ENCODE results near the gene PGA3.
"Not testable (repeated sequence)": the region's sequence is repeated elsewhere in the genome, so short reads cannot be mapped to it uniquely, and the experiment has no call there.

PGA3 gene

DNA sequence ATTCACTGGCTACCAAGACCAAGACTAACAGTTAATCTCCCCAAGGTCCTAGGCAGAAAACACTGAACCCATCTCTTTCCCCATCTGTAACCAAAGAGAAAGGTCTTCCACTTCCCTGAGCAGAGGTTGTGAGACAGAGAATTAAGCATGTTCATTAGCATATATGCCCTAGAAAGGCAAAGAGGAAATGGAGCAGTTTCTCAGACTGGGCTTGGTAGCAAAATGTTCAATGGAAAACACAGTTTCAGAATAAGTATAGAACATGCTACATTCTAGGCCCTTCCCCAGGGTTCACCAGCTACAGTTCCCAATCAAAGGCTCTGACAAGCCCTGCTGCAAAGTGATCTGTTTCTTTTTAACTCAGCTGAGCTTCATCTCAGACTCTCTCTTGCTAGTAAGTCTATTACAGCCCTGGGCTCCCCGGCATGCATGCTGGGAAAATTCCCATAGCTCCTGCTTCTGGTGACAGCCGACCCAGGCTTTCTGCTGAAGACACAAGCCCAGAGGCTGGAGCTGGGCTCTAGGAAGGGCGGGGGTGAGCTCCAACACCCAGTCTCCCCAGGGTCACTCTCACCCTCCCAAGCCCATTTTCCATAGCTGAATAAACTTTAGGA, 10.5 kb downstream of the PGA3 start:
- H3K9me3 ChIP-seq (ENCODE audit: control insufficient read depth, insufficient read depth, low read depth, low read length); H3K4me1 ChIP-seq (ENCODE audit: control insufficient read depth, insufficient read depth, low read length); H3K27ac ChIP-seq (ENCODE audit: extremely low read depth, low read depth, low read length); CTCF ChIA-PET; H3K4me3 ChIP-seq (ENCODE audit: low read depth, low read length); H3K36me3 ChIP-seq (ENCODE audit: control insufficient read depth in 2 of 2, insufficient read depth in 1 of 2, low read length in 2 of 2); POLR2A ChIA-PET: not testable (repeated sequence)

DNA sequence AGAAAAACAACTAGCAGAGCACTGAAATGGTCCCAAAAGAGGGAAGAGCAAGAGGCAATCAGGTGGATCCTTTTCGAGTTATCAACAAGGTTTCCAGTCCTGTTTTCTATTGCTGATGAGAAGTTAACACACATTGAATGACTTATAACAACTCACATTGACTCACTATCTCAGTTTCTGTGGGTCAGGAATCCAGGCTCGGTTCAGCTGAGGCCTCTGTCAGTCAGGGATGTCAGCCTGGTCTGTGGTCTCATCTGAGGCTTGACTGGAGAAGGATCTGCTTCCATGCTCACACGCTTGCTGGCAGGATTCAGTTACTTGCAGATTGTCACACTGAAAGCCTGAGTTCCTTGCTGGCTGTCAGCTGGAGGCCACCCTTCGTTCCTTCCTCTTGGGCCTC, 15.0 kb downstream of the PGA3 start:
- POLR2A ChIA-PET; H3K4me1 ChIP-seq (ENCODE audit: control insufficient read depth, insufficient read depth, low read length); H3K9me3 ChIP-seq (ENCODE audit: control insufficient read depth, insufficient read depth, low read depth, low read length); H3K27ac ChIP-seq (ENCODE audit: extremely low read depth, low read depth, low read length); H3K36me3 ChIP-seq (ENCODE audit: control insufficient read depth in 2 of 2, insufficient read depth in 1 of 2, low read length in 2 of 2); H3K4me3 ChIP-seq (ENCODE audit: low read depth, low read length); CTCF ChIA-PET: not testable (repeated sequence)

DNA sequence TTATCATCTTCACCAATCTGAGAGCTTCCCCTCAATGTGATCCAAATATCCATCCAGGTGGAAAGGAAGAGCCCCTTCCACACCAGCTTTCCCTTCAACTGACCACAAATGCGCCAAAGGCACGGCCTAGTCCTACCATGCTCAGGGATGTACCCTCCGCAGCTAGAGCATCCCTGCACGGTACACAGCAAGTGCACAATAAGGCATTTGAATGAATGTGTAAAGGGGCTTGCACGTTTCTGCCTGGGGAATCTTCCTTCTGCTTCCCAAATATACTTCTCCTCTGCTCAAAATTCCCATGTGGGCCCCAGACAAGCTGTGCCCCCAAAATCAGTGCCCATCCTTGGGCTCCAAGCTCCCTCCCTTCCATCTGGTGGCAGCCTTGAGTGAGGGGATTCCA, 15.7 kb downstream of the PGA3 start:
- H3K4me3 ChIP-seq (ENCODE audit: low read depth, low read length); H3K27ac ChIP-seq (ENCODE audit: extremely low read depth, low read depth, low read length); H3K4me1 ChIP-seq (ENCODE audit: control insufficient read depth, insufficient read depth, low read length); H3K9me3 ChIP-seq (ENCODE audit: control insufficient read depth, insufficient read depth, low read depth, low read length); POLR2A ChIA-PET; CTCF ChIA-PET; H3K36me3 ChIP-seq (ENCODE audit: control insufficient read depth in 2 of 2, insufficient read depth in 1 of 2, low read length in 2 of 2): not testable (repeated sequence)

DNA sequence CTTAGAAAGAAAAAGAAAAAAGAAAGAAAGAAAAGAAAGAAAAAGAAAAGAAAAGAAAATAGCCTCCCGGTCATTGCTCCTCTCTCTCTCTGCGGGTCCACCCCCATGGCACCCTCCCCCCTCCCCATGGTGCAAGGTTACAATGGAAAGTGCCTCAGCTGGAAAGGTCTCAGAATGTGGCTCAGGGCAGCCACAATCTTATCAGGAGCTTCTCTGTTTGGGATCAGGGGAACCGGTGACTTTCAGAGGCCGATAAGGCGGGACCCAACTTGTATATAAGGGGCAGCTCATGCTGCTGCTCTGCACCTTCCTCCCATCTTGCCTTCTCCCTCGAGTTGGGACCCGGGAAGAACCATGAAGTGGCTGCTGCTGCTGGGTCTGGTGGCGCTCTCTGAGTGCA, 18.7 kb downstream of the PGA3 start, which contains the start of gene PGA4:
PGA4 (plus strand) TSS at position 301 of the 400 bp plus-strand sequence; CDS start at position 355, 54 bp downstream.
- H3K9me3 ChIP-seq (ENCODE audit: control insufficient read depth, insufficient read depth, low read depth, low read length); POLR2A ChIA-PET; H3K4me3 ChIP-seq (ENCODE audit: low read depth, low read length); H3K36me3 ChIP-seq (ENCODE audit: control insufficient read depth in 2 of 2, insufficient read depth in 1 of 2, low read length in 2 of 2); CTCF ChIA-PET; H3K4me1 ChIP-seq (ENCODE audit: control insufficient read depth, insufficient read depth, low read length); H3K27ac ChIP-seq (ENCODE audit: extremely low read depth, low read depth, low read length): not testable (repeated sequence)

DNA sequence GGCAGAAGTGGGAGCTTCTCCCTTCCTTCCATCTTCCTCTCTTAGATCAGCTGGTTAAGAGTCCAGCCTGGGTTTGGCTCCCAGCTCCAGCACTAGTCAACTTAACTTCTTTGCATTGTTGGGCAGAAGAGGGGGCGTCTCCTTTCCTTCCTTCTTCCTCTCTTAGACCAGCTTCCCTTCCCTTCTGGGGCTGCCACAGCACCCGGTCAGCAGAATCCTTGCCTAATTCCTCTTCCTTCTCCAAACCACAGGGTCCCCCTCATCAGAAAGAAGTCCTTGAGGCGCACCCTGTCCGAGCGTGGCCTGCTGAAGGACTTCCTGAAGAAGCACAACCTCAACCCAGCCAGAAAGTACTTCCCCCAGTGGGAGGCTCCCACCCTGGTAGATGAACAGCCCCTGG, 19.4 kb downstream of the PGA3 start:
- H3K4me3 ChIP-seq (ENCODE audit: low read depth, low read length); H3K27ac ChIP-seq (ENCODE audit: extremely low read depth, low read depth, low read length); H3K9me3 ChIP-seq (ENCODE audit: control insufficient read depth, insufficient read depth, low read depth, low read length); H3K4me1 ChIP-seq (ENCODE audit: control insufficient read depth, insufficient read depth, low read length); H3K36me3 ChIP-seq (ENCODE audit: control insufficient read depth in 2 of 2, insufficient read depth in 1 of 2, low read length in 2 of 2); CTCF ChIA-PET; POLR2A ChIA-PET: not testable (repeated sequence)

DNA sequence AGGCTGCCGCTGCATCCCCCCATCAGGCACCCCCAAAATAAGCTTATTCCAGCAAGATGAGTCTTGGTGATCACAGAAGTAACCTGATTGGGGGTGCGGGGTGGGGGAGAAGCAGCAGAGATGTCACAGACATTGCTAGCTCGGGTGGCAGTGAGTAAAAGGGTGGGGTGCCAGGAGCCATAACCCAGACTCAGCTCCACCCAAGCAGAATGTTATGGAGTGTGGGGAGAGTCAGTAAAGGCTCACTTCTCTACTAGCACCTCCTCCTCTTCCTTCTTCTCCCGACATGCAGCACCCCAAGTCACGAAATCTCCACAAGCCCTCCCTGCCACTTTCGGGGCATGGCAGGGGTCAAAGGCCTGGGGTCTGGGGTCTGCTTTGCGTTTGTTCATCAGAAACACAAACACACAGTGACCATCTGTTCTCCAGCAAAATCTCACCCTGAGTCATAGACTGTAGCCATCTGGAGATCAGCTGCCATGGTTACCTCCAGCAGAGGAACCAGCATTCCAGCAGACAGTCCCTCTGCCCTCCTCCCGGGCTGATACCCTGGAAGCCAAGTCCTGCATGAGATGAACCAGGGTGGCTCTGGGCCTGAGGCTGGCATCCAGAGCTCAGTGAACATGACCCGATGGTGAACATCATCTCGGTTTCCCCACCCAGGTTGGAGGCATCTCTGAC, 23.3 kb downstream of the PGA3 start:
- H3K4me3 ChIP-seq (ENCODE audit: low read depth, low read length); H3K27ac ChIP-seq (ENCODE audit: extremely low read depth, low read depth, low read length); H3K4me1 ChIP-seq (ENCODE audit: control insufficient read depth, insufficient read depth, low read length); POLR2A ChIA-PET; CTCF ChIA-PET; H3K36me3 ChIP-seq (ENCODE audit: control insufficient read depth in 2 of 2, insufficient read depth in 1 of 2, low read length in 2 of 2); H3K9me3 ChIP-seq (ENCODE audit: control insufficient read depth, insufficient read depth, low read depth, low read length): not testable (repeated sequence)

DNA sequence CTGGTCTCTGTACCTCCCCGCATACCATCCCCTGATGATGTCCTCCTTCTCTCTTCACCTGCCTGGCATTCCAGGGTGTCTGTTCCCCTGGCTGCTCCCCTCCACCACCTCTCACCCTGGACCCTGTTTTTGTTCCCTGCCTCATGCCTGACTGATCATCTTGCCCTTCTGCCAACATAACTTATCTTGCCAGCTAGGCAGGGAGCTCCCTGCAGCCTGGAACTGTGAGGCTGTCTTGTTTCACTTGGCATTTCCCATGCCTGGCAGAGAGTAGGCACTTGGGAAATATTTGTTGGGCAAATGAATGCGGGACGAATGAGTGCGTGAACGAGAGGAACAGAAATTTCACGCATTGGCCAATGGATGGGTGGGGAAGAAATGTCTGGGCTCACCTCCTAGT, 26.1 kb downstream of the PGA3 start:
- CTCF ChIA-PET; POLR2A ChIA-PET; H3K4me3 ChIP-seq (ENCODE audit: low read depth, low read length); H3K9me3 ChIP-seq (ENCODE audit: control insufficient read depth, insufficient read depth, low read depth, low read length); H3K36me3 ChIP-seq (ENCODE audit: control insufficient read depth in 2 of 2, insufficient read depth in 1 of 2, low read length in 2 of 2); H3K4me1 ChIP-seq (ENCODE audit: control insufficient read depth, insufficient read depth, low read length); H3K27ac ChIP-seq (ENCODE audit: extremely low read depth, low read depth, low read length): not testable (repeated sequence)

DNA sequence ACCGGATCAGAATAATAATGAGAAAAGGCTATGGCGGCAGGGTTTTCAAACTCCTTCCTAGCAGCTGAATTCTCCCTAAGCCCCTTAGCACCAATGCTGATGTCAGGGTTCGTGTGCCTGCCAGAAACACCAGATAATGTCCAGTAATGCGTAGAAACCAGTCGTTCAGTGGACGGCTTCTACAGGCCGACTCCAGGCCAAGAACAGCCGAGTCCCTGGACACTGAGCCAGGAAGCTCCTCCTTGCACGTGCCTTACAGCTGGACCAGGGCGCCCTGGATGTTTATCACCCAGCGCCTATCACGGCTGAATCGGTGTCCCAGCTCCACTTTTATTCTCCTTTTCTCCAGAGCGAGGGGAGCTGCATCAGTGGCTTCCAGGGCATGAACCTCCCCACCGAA, 27.7 kb downstream of the PGA3 start:
- H3K4me1 ChIP-seq (ENCODE audit: control insufficient read depth, insufficient read depth, low read length); CTCF ChIA-PET; H3K4me3 ChIP-seq (ENCODE audit: low read depth, low read length); H3K27ac ChIP-seq (ENCODE audit: extremely low read depth, low read depth, low read length); POLR2A ChIA-PET; H3K36me3 ChIP-seq (ENCODE audit: control insufficient read depth in 2 of 2, insufficient read depth in 1 of 2, low read length in 2 of 2); H3K9me3 ChIP-seq (ENCODE audit: control insufficient read depth, insufficient read depth, low read depth, low read length): not testable (repeated sequence)

DNA sequence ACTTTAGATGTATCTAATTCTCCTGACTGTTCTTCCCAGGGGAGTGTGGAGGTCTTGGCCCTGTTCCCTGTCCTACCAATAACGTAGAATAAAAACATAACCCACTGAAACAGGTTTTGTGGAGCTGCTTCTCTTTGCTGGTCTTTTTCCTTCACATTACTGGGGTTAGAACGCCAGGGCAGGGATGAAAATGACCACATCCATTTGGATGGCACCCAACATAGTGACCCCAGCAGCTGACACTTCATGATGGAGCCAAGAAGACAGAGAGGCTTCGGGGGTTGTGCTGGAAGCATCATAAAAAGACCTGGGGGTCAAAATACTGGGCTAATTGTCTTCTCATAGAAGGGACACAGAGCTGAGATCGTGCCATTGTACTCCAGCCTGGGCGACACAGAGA, 28.3 kb downstream of the PGA3 start:
- H3K4me3 ChIP-seq (ENCODE audit: low read depth, low read length); H3K9me3 ChIP-seq (ENCODE audit: control insufficient read depth, insufficient read depth, low read depth, low read length); POLR2A ChIA-PET; CTCF ChIA-PET; H3K36me3 ChIP-seq (ENCODE audit: control insufficient read depth in 2 of 2, insufficient read depth in 1 of 2, low read length in 2 of 2); H3K27ac ChIP-seq (ENCODE audit: extremely low read depth, low read depth, low read length); H3K4me1 ChIP-seq (ENCODE audit: control insufficient read depth, insufficient read depth, low read length): not testable (repeated sequence)

DNA sequence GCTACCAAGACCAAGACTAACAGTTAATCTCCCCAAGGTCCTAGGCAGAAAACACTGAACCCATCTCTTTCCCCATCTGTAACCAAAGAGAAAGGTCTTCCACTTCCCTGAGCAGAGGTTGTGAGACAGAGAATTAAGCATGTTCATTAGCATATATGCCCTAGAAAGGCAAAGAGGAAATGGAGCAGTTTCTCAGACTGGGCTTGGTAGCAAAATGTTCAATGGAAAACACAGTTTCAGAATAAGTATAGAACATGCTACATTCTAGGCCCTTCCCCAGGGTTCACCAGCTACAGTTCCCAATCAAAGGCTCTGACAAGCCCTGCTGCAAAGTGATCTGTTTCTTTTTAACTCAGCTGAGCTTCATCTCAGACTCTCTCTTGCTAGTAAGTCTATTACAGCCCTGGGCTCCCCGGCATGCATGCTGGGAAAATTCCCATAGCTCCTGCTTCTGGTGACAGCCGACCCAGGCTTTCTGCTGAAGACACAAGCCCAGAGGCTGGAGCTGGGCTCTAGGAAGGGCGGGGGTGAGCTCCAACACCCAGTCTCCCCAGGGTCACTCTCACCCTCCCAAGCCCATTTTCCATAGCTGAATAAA, 29.3 kb downstream of the PGA3 start:
- H3K4me1 ChIP-seq (ENCODE audit: control insufficient read depth, insufficient read depth, low read length); POLR2A ChIA-PET; H3K27ac ChIP-seq (ENCODE audit: extremely low read depth, low read depth, low read length); H3K9me3 ChIP-seq (ENCODE audit: control insufficient read depth, insufficient read depth, low read depth, low read length); H3K4me3 ChIP-seq (ENCODE audit: low read depth, low read length); CTCF ChIA-PET; H3K36me3 ChIP-seq (ENCODE audit: control insufficient read depth in 2 of 2, insufficient read depth in 1 of 2, low read length in 2 of 2): not testable (repeated sequence)

DNA sequence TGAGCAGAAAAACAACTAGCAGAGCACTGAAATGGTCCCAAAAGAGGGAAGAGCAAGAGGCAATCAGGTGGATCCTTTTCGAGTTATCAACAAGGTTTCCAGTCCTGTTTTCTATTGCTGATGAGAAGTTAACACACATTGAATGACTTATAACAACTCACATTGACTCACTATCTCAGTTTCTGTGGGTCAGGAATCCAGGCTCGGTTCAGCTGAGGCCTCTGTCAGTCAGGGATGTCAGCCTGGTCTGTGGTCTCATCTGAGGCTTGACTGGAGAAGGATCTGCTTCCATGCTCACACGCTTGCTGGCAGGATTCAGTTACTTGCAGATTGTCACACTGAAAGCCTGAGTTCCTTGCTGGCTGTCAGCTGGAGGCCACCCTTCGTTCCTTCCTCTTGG, 33.8 kb downstream of the PGA3 start:
- H3K36me3 ChIP-seq (ENCODE audit: control insufficient read depth in 2 of 2, insufficient read depth in 1 of 2, low read length in 2 of 2); CTCF ChIA-PET; H3K4me1 ChIP-seq (ENCODE audit: control insufficient read depth, insufficient read depth, low read length); H3K4me3 ChIP-seq (ENCODE audit: low read depth, low read length); H3K9me3 ChIP-seq (ENCODE audit: control insufficient read depth, insufficient read depth, low read depth, low read length); POLR2A ChIA-PET; H3K27ac ChIP-seq (ENCODE audit: extremely low read depth, low read depth, low read length): not testable (repeated sequence)
